Lower leg skin (tissue), 3 donors: ENCODE results near the gene DHX57.

Experiments
- POLR2A ChIP-seq, 2 donors: fragments of 450-650 bp; IDR thresholded peaks; one replicate each; pipeline ENCODE4 v1.6.1; 2016 to 2017; ENCODE audit warnings: antibody characterized with exemption in 2 of 2, mild to moderate bottlenecking in 1 of 2, moderate library complexity in 1 of 2
- TF ChIP-seq, protein P1 (sequence below), 3 donors: fragments of 450-650 bp; IDR thresholded peaks; one replicate each; pipeline ENCODE4 v1.5.1; 2016; ENCODE audit warnings: antibody characterized with exemption in 3 of 3, mild to moderate bottlenecking in 3 of 3, moderate library complexity in 2 of 3

GRCh38 chr2:38751596-38752410 is 123.9 kb downstream of the DHX57 start:
- TF ChIP-seq, protein P1, sequence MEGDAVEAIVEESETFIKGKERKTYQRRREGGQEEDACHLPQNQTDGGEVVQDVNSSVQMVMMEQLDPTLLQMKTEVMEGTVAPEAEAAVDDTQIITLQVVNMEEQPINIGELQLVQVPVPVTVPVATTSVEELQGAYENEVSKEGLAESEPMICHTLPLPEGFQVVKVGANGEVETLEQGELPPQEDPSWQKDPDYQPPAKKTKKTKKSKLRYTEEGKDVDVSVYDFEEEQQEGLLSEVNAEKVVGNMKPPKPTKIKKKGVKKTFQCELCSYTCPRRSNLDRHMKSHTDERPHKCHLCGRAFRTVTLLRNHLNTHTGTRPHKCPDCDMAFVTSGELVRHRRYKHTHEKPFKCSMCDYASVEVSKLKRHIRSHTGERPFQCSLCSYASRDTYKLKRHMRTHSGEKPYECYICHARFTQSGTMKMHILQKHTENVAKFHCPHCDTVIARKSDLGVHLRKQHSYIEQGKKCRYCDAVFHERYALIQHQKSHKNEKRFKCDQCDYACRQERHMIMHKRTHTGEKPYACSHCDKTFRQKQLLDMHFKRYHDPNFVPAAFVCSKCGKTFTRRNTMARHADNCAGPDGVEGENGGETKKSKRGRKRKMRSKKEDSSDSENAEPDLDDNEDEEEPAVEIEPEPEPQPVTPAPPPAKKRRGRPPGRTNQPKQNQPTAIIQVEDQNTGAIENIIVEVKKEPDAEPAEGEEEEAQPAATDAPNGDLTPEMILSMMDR (IDR thresholded peaks at IDR 0.05): no peak
- no peak for TF ChIP-seq POLR2A (IDR thresholded peaks at IDR 0.05)
